Measurements from ENCODE around the gene DHX36.

DHX36 gene, protein sequence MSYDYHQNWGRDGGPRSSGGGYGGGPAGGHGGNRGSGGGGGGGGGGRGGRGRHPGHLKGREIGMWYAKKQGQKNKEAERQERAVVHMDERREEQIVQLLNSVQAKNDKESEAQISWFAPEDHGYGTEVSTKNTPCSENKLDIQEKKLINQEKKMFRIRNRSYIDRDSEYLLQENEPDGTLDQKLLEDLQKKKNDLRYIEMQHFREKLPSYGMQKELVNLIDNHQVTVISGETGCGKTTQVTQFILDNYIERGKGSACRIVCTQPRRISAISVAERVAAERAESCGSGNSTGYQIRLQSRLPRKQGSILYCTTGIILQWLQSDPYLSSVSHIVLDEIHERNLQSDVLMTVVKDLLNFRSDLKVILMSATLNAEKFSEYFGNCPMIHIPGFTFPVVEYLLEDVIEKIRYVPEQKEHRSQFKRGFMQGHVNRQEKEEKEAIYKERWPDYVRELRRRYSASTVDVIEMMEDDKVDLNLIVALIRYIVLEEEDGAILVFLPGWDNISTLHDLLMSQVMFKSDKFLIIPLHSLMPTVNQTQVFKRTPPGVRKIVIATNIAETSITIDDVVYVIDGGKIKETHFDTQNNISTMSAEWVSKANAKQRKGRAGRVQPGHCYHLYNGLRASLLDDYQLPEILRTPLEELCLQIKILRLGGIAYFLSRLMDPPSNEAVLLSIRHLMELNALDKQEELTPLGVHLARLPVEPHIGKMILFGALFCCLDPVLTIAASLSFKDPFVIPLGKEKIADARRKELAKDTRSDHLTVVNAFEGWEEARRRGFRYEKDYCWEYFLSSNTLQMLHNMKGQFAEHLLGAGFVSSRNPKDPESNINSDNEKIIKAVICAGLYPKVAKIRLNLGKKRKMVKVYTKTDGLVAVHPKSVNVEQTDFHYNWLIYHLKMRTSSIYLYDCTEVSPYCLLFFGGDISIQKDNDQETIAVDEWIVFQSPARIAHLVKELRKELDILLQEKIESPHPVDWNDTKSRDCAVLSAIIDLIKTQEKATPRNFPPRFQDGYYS

DNA sequence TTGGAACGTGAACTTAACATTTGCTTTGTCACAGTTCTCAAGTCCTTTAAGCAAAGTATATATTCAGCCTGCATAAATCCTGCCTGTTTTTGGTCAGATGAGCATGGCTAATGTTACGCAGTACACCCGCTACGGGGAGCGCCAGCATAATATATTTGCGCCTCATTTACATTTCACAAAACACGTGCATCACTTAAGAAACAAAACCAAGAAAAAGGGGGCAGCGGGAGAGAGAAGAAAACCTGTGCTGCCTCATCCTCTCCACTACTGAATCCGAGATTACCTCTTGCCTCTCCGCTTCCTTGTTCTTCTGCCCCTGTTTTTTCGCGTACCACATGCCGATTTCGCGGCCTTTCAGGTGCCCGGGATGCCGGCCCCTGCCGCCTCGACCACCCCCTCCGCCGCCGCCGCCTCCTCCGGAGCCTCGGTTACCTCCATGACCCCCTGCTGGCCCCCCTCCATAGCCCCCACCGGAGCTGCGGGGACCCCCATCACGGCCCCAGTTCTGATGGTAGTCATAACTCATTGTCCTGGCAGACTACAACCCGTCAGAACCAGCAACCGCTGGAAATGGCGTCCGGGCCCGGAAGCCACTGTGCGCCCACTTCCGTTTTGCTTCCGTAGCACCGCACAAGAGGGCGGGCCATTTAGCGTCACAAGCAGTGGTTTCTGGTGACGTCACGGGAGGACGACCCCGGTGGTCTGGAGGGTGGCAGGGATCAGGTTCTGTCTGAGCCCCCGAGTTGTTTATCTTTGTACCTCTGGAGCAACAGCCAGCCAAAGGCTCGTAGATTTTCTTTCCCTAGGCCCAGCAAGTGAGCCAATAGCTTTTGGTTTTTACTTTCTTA lies at the start of gene DHX36:
Gene DHX36 (minus strand): TSS at position 597 of the 848 bp plus-strand sequence. CDS start 71 bp downstream, at position 526.
- DNase-seq (ENCODE audit: low read depth in 2 of 2) = peak; percentile 83 to 85

DNA sequence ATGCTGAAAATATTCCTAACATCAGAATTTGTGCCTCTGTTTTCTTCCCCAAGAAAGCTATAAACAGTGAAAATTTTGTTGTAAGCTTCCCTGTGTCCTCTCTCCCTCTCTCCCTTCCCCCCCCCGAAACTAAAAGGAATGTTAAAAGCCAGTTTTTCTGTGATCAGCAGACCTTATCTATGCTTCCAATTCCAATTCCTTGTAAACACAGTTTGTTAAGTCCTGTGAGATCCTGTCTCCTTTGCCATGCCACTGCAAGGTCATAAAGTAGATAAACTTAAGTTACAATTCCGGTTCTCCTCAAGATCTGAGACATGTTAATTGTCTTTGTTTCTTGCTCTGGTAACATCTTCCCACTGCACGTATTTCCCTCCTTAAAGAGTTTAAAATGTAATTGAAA lies 42.9 kb upstream of the DHX36 start:
- DNase-seq (ENCODE audit: low read depth in 2 of 2) = no peak

DNA sequence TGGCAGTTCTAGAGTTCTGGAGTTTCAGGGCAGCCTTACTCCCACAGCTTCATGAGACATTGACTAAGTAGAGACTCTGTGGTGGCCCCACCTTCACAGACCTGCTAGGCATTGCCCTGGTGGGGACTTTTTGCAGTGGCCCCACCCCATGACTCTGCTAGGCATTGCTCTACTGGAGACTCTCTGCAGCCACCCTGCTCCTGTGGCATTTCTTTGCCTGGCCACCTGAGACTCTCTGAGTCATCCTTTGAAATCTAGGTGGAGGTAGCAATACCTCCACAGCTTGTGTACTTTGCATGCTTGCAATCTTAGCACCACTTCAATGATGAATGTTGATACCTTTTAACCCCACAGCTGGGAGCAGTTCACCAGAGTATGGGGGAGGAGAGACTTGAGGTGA lies 40.6 kb upstream of the DHX36 start:
- no peak for DNase-seq (ENCODE audit: low read depth in 2 of 2)

DNA sequence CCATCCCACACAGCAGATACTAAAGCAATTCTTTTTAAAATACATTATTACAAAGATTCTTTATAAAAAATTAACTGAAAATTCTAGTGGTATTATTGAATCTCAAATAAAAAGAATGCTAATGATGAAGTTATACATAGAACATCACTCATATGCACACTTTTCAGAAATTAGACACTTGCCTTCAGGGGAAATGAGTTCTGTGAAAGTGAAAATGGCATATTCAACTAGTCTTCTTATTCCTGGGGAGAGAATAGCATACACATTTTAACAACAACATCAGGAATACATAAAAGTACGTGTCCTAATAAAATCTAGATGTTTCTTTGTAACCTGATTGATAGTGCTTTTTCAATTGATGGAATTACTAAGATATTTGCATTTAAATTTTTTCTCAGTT lies 36.8 kb upstream of the DHX36 start:
- no peak for DNase-seq (ENCODE audit: low read depth in 2 of 2)

DNA sequence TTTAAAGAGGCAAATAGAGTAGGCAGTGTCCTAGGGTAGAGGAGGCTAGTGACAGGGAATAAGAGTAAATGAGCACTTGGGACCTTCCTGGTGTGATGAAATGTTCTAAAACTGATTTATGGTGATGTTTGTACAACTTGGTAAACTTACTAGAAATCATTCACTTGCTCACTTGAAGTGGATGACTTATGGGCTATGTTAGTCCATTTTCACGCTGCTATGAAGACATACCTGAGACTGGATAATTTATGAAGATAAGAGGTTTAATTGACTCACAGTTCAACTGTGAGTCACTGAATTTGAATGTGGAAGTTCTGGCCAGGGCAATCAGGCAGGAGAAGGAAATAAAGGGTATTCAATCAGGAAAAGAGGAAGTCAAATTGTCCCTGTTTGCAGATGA lies 31.7 kb upstream of the DHX36 start:
- no peak for DNase-seq (ENCODE audit: low read depth in 2 of 2)

DNA sequence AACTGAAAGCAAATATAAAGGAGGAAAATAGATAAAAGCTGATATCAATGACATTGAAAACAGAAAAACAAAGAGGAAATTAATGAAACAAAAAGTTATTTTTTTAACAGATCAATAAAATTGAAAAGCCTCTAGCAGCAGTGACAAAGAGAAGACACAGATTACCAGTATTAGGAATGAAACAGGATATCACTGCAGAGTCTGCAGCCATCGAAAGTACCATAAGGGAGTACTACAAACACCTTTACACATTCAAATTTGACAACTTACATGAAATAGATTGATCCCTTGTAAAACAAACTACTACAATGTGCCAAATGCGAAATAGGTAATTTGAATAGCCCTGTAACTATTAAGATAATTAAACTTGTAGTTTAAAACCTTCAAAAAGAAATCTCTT lies 24.9 kb upstream of the DHX36 start:
- no peak for DNase-seq (ENCODE audit: low read depth in 2 of 2)

DNA sequence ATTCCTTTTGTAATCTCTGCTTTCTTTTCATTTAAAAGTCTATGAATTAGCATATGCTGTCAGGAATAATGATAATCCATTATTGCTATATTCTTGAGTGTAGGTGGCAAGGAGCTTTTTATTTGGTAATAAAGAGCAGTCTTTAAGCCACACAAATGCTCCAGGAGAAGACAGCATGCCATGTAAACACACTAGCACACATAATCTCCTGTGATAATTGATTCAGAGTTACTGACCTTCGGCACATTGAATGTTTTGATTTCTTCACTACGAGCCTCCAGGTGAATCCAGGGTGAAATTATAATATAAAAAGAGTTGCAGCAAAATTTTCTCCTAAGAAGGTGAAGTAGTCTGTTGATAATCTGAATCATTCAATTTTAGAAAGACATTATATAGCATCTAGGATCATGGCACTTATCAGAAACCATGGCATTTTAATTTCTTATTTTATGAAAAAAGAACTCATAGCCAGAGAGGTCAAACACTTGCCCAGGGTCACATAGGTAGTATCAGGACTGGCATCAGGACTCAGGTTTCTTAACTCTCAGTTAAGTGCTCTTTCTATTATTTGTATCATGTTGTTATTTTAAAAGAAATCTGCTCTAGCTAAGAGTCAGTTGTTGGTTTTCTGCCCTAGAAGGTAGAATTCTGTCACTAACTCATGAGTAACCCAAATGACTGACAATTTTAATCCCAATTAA lies 21.3 kb upstream of the DHX36 start:
- DNase-seq (ENCODE audit: low read depth in 2 of 2) = no peak

DNA sequence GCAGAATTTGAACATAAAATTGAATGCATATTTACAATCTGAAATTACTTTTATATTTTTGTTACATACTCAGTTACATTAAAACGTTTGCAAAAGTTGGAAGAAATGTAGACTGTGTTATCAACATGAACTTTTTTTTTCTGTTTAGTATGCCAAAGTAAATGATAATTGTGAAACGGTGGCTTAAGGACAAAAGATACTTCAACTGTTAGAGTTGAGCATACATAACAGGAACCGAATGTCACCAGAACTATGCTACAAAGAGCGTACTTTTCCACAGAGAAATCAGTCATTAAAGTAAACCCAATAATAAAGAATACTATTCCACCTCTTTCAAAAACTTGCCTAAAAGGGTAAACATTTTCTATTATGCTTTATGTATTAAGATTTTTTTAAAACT lies 14.3 kb upstream of the DHX36 start:
- DNase-seq (ENCODE audit: low read depth in 2 of 2) = no peak

DNA sequence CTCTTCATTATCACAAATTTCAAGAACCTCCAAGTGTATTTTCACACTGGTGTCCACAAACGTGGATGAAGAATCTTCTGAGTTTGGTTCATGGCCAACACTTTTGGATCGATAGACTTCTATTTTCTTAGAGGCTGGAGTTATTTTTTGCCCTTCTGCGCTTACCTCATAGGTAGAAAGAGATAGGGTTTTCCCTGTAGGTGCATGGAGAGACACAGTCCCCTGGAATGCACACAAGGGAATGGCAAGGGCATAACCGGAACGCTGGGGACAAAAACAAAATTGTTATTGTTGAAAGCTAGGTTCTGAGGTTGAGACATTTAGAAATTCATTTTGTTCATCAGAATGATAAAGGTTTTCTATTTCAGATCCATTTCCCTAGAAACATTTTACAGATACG lies 13.7 kb upstream of the DHX36 start:
- DNase-seq (ENCODE audit: low read depth in 2 of 2) = no peak

DNA sequence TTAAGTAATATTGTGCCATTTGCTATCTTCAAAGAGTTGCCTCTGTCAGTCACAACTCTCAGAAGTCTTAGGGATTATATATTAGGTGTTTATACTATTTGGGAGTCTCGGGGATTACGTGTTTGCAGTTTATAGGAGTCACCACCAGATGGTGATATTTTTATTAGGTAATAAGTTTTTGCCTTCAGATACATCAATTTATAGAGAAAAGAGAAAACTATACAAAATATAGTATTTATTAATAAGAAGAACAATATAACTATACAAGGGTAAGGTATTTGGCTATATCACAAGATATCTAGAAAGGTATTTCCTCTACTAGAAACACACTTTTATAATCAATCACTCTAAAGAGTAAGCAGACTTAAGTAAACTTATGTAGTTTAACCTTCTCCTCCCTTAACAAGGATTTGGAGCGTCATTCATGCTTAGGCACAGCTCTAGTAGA lies 10.7 kb upstream of the DHX36 start:
- no peak for DNase-seq (ENCODE audit: low read depth in 2 of 2)

DNA sequence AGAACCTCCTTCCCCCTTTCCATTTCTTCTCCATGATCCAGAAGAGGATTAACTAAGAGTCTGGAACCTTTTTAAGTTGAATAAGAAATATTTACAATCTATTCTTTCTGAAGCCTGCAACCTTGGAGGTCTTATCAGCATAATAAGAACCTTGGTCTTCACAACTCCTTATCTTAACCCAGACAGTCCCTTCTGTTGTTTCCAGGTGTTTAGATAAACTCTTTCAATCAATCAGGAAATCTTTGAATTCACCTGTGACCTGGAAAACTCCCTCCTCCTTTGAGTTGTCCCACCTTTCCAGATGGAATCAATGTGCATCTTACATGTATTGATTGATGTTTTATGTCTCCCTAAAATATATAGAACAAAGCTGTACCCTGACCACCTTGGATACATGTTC lies 3.6 kb upstream of the DHX36 start:
- no peak for DNase-seq (ENCODE audit: low read depth in 2 of 2)

DNA sequence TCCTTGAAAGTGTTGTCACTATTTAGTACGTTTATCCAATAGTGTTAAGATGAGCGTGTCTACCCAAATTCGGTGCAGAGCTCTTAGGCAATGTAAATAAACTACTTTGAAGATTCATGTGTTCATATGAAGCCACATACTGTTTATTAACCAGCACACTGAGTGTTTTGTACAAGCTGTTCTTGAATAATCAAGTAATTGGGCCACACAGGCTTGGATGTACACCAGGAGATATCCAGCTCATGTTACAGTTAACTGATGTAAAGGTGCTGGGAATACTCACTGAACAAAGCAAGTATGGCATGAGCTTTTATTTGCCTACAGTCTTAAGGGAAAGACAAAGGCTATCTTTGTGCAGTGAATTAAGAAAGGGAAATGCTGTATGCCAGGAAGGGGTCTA lies 632 bp upstream of the DHX36 start:
- no peak for DNase-seq (ENCODE audit: low read depth in 2 of 2)

DNA sequence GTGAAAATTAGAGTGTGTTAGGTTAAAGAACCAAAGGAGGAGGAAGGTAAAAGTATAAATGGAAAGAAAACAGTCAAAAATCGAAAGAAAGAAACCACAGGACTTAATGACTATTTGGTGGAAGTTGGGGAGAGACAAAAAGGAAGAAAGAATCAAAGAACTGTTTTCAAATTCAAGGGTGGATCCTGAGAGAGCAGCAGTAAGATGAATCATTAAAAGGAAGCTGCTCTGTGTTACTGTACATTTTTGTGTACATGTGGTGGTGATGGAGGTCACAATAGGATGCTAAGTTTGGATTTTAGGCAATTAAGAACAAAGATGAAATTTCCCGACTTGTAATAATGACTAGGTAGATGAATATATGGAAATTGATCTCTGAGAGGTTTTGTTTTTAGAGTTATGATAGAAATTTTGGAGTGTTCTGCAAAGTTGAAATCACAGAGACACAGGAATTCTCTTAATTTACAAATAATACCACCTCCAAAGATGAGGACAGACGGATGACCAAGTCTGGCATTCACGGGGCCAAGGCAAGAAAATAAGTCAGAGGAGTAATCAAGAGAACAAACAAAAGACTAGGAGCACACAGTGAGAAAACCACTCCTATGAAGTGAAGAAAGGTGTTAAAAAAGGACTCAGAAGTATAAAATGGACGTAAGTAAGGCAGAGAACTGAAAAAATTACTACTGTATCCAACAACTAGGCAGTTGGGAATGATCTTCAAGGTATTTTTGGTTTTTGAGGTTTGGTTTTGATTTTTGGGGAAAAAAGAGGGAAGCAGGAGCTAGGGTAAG lies 7.1 kb downstream of the DHX36 start:
- no peak for DNase-seq (ENCODE audit: low read depth in 2 of 2)

DNA sequence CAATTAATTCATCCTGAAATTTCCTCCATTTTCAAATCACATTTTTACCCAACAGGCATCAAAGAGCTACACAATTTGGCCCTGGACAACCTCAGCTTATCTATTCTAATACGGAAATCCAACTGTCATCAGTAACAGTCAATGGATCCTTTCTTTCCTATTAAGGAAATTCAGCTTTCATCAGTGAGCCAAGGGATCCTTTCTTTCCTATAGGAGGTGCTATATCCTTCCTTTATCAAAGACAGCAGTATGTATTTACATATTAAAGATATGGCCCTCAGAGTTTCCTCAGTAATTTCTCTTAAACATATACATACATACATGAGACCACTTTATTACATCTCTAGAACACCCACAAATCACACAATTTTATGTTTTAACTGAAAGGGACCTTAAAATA lies 10.1 kb downstream of the DHX36 start:
- no peak for DNase-seq (ENCODE audit: low read depth in 2 of 2)

DNA sequence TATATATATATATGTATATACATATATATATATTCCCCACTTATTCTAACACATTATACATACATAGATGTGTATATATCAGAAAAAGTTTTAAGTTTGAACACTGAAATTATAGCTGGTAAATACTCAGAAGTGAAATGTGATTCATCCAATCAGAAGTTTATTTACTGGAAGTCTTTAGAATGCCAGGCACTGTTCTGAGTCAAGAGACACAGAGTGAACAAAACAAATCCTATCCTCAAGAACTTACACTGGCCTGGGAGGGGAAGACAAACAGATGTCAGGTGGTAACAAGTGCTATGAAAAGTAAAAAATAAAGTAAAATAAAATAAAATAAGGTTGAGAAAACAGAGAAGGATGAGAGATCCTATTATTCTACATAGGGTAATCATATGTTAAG lies 13.4 kb downstream of the DHX36 start:
- no peak for DNase-seq (ENCODE audit: low read depth in 2 of 2)

DNA sequence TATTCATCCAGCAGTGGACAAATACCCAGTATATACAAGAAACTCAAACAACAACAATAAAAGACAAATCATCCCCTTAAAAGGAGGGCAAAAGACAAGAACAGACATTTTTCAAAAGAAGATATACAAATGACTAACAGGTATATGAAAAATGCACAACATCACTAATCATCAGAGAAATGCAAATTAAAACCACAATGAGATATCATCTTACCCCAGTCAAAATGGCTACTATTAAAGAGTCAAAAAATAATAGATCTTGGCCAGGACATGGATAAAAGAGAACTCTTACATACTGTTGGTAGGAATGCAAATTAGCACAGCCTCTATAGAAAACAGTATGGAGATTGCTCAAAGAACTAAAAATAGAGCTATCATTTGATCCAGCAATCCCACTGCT lies 16.9 kb downstream of the DHX36 start:
- DNase-seq (ENCODE audit: low read depth in 2 of 2) = no peak

DNA sequence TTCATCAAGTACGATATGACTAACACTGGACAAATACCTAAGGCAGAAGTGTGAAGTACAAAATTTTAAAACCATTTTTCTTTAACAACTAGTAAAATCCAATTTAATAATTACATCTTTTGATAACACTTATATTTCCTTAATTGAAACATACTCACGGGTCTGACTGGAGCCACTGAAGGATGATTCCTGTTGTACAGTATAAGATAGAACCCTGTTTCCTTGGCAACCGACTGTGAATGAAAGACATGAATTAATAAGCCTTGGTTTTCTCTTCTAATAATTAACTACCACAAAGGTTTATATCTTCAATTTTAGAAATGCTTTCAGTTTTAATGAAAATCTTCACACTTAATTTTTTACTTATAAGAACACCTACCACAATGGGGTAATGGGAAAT lies 19.4 kb downstream of the DHX36 start:
- no peak for DNase-seq (ENCODE audit: low read depth in 2 of 2)

DNA sequence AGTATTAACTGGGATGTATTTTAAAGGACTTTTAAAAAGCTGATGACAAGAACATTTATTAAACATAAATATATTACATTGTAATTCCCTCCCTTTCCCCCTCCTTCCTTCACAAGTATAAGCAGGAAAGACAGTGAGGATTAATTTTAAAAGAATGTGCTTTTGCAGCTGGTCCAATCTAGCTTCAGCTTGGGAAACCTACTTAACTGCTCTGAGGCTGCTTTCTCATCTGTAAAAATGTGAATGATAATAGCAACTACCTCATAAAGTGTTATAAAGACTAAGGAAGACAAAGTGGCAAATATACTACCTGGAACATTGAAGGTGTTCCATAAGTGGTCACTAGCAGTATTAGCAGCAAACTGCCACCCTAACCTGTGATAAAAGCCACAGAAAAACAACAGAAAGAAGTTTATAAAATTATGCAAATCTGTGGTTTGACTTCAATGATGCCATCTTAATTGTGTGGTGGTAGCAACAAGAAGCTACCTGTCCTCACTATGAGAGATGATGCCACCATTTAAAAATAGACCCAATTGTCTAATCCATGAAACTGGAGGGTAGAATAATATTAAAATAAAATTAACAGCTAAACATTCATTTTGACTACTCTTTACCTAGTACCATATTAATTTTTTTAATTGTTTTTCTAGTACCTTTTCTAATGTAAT lies 20.0 kb downstream of the DHX36 start:
- DNase-seq (ENCODE audit: low read depth in 2 of 2) = no peak

DNA sequence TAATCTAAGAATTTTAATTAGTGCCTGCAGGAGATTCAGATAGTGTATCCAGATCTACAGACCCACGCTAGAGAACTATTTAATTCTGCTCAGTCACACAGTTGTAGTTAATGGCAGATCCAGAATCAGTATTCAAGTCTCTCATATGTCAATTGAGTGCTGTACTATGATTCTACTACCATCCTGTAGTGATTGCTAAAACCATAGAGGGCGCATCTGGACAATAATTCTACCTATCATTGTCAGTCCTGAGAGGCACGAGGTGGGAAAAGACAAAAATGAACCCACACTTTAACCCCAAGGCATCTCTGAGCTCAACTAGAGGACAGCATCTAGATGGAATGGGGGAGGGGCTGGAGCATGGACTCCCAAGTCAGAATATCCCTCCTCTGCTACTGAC lies 22.7 kb downstream of the DHX36 start:
- no peak for DNase-seq (ENCODE audit: low read depth in 2 of 2)

DNA sequence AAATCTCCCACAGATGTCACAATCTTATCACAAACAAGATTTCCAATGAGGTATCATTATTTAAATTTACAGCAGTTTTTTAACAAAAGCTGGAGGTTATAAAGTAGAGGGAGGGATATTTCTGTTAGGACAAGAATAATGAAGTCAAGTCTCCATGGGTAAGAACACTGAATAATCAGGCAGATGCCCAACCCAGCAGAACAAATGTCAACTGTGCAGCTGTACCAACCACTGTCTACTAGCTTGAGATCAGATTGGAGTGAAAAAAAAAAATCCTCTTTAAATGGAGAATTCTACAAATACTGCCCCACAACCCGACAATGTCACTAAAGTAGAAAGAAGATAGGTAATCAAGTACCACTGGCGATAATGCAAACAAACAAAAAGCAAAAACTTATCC lies 30.3 kb downstream of the DHX36 start:
- DNase-seq (ENCODE audit: low read depth in 2 of 2) = no peak

All from stimulated activated CD8-positive, alpha-beta memory T cell treated with anti-CD3 and anti-CD28 coated beads, Interleukin-7, amount 100 ng/mL, for 1 hour (primary cell).